H1 (cell line): Measurements from ENCODE around the gene NEDD4L. TPM values are rescaled to one million over a fixed set of nuclear protein-coding genes. Genes with fewer than 3 reads are reported as not detected.

Experiments used
- CTCF ChIA-PET: fragments of 300-600 bp; sonication (Branson Sonifier 250); formaldehyde crosslinking; loops from one replicate; lab custom pipeline; 2021; ENCODE audit not compliant: partially characterized antibody; lab: Charles Lee
- POLR2A ChIA-PET: fragments of 300-600 bp; sonication (Branson Sonifier 250); formaldehyde crosslinking; loops from one replicate; lab custom pipeline; 2021; ENCODE audit warnings: inconsistent platforms; ENCODE audit not compliant: partially characterized antibody; lab: Charles Lee
- DNase-seq, 2 experiments: peaks; one replicate each; pipeline versions ENCODE4 v3.0.0 to v3.0.0-alpha.2; 2010 to 2022; ENCODE audit warnings: low spot score in 2 of 2, low read depth in 1 of 2, mixed read lengths in 1 of 2
- FAIRE-seq: peaks from 2 replicates; lab custom pipeline; 2011; peaks lifted over from hg19 to GRCh38; lab: Jason Lieb, UNC
- H2AFZ ChIP-seq: 2 replicates; pipeline ENCODE4 v1.8.1; 2012; ENCODE audit warnings: low read length, inconsistent platforms
- H2AK5ac ChIP-seq: 2 replicates; pipeline ENCODE4 v1.6.1; 2013; ENCODE audit warnings: low read depth, low read length
- H2BK120ac ChIP-seq: replicated peaks from 2 replicates; pipeline ENCODE3; 2013; ENCODE audit warnings: low read depth, low read length, inconsistent platforms
- H2BK12ac ChIP-seq: 2 replicates; pipeline ENCODE4 v1.6.1; 2013; ENCODE audit warnings: low read depth, low read length
- H2BK15ac ChIP-seq: 2 replicates; pipeline ENCODE4 v1.6.1; 2013; ENCODE audit warnings: low read length
- H2BK20ac ChIP-seq: 2 replicates; pipeline ENCODE4 v1.6.1; 2013; ENCODE audit warnings: low read length
- H2BK5ac ChIP-seq: 2 replicates; pipeline ENCODE4 v1.6.1; 2013; ENCODE audit warnings: low read depth, low read length
- H3K14ac ChIP-seq: 2 replicates; pipeline ENCODE4 v1.6.1; 2013; ENCODE audit warnings: inconsistent platforms; ENCODE audit not compliant: insufficient read length
- H3K18ac ChIP-seq: 2 replicates; pipeline ENCODE4 v1.6.1; 2013; ENCODE audit warnings: low read length; ENCODE audit errors: extremely low read depth
- H3K23ac ChIP-seq: 2 replicates; pipeline ENCODE4 v1.6.1; 2013; ENCODE audit warnings: inconsistent platforms; ENCODE audit not compliant: insufficient read length
- H3K23me2 ChIP-seq: 2 replicates; pipeline ENCODE4 v1.6.1; 2013; ENCODE audit warnings: low read depth, low read length
- H3K27ac ChIP-seq: 2 replicates; pipeline ENCODE4 v1.6.1; 2011; ENCODE audit warnings: low read depth, low read length, inconsistent platforms
- H3K27me3 ChIP-seq, 4 experiments: replicated peaks in 1 of 4; 1 replicate in 1 of 4; 2 replicates in 3 of 4; pipeline versions ENCODE4 v1.6.1 to v1.8.1; 2011 to 2013; ENCODE audit warnings: low read length in 3 of 4, mild to moderate bottlenecking in 3 of 4, inconsistent platforms in 2 of 4, mixed read lengths in 2 of 4, moderate library complexity in 1 of 4; ENCODE audit not compliant: control insufficient read depth in 3 of 4, insufficient read depth in 3 of 4; ENCODE audit errors: extremely low read depth in 1 of 4
- H3K36me3 ChIP-seq, 4 experiments: 2 replicates each; pipeline versions ENCODE4 v1.6.1 to v1.8.1; 2011 to 2013; ENCODE audit warnings: mild to moderate bottlenecking in 4 of 4, low read length in 3 of 4, moderate library complexity in 2 of 4, control low read depth in 1 of 4, inconsistent platforms in 1 of 4; ENCODE audit not compliant: insufficient read depth in 4 of 4, control insufficient read depth in 2 of 4
- H3K4ac ChIP-seq: replicated peaks from 2 replicates; pipeline ENCODE3; 2013; ENCODE audit warnings: low read length, low read depth, mixed read lengths, inconsistent platforms; ENCODE audit not compliant: insufficient read length
- H3K4me1 ChIP-seq, 4 experiments: replicated peaks in 1 of 4; 1 replicate in 1 of 4; 2 replicates in 3 of 4; pipeline versions ENCODE4 v1.6.1 to v1.8.1; 2011 to 2013; ENCODE audit warnings: low read length in 3 of 4, inconsistent platforms in 2 of 4, mixed read lengths in 1 of 4; ENCODE audit not compliant: insufficient read depth in 4 of 4, control insufficient read depth in 3 of 4
- H3K4me2 ChIP-seq, 2 experiments: 2 replicates each; pipeline versions ENCODE4 v1.6.1 to v1.8.1; 2011 to 2013; ENCODE audit warnings: low read depth in 2 of 2, low read length in 2 of 2, control low read depth in 1 of 2, inconsistent platforms in 1 of 2, mild to moderate bottlenecking in 1 of 2; ENCODE audit not compliant: insufficient read depth in 1 of 2
- H3K4me3 ChIP-seq, 4 experiments: fragments of 200-600, 300-600 bp in 1 of 4; sonication (generic), shearing (Covaris generic), sonication (Bioruptor Twin) in 1 of 4; 2 replicates each; pipeline versions ENCODE4 v1.5.1 to v1.8.1; 2011 to 2016; ENCODE audit warnings: low read length in 4 of 4, low read depth in 3 of 4, control low read depth in 2 of 4, inconsistent platforms in 2 of 4, mild to moderate bottlenecking in 2 of 4, mixed read lengths in 1 of 4, moderate library complexity in 1 of 4; ENCODE audit not compliant: insufficient read depth in 2 of 4; ENCODE audit errors: extremely low read depth in 1 of 4
- H3K56ac ChIP-seq: replicated peaks from 2 replicates; pipeline ENCODE3; 2013; ENCODE audit warnings: low read depth, mild to moderate bottlenecking, mixed read lengths, low read length, inconsistent platforms; ENCODE audit not compliant: insufficient read length
- H3K79me1 ChIP-seq: 2 replicates; pipeline ENCODE4 v1.6.1; 2013; ENCODE audit warnings: low read depth, low read length, control low read depth
- H3K79me2 ChIP-seq, 2 experiments: 2 replicates each; pipeline versions ENCODE4 v1.6.1 to v1.8.1; 2012 to 2013; ENCODE audit warnings: low read length in 2 of 2, mild to moderate bottlenecking in 2 of 2, inconsistent platforms in 1 of 2; ENCODE audit not compliant: insufficient read depth in 2 of 2, control insufficient read depth in 1 of 2
- H3K9ac ChIP-seq, 4 experiments: replicated peaks in 1 of 4; 1 replicate in 1 of 4; 2 replicates in 3 of 4; pipeline versions ENCODE4 v1.6.1 to v1.8.1; 2011 to 2013; ENCODE audit warnings: low read depth in 3 of 4, low read length in 3 of 4, control low read depth in 2 of 4, mild to moderate bottlenecking in 2 of 4, moderate library complexity in 2 of 4, inconsistent platforms in 1 of 4; ENCODE audit errors: extremely low read depth in 1 of 4
- H3K9me3 ChIP-seq, 2 experiments: 2 replicates each; pipeline versions ENCODE4 v1.6.1 to v1.8.1; 2012 to 2013; ENCODE audit warnings: mild to moderate bottlenecking in 2 of 2, moderate library complexity in 2 of 2, control low read depth in 1 of 2, inconsistent platforms in 1 of 2, low read depth in 1 of 2, low read length in 1 of 2, mixed read lengths in 1 of 2; ENCODE audit not compliant: insufficient read depth in 2 of 2
- H4K20me1 ChIP-seq, 2 experiments: replicated peaks in 1 of 2; 2 replicates each; pipeline versions ENCODE3 to v1.8.1; 2011 to 2013; ENCODE audit warnings: inconsistent platforms in 2 of 2, low read length in 2 of 2, mild to moderate bottlenecking in 1 of 2; ENCODE audit not compliant: insufficient read depth in 2 of 2, control insufficient read depth in 1 of 2
- H4K5ac ChIP-seq: 2 replicates; pipeline ENCODE4 v1.6.1; 2013; ENCODE audit warnings: low read length, low read depth, mixed read lengths, inconsistent platforms; ENCODE audit not compliant: insufficient read length
- H4K8ac ChIP-seq: 2 replicates; pipeline ENCODE4 v1.8.0; 2013; ENCODE audit warnings: mild to moderate bottlenecking, moderate library complexity, low read length, inconsistent platforms; ENCODE audit not compliant: insufficient read depth; ENCODE audit errors: extremely low read depth
- H4K91ac ChIP-seq: replicated peaks from 2 replicates; pipeline ENCODE3; 2013; ENCODE audit warnings: low read length, mixed read lengths, inconsistent platforms; ENCODE audit not compliant: insufficient read length
- BCL11A ChIP-seq, 2 experiments: IDR thresholded peaks; one replicate each; pipeline ENCODE4 v1.6.1; 2011; ENCODE audit warnings: low read depth in 2 of 2, low read length in 2 of 2, mild to moderate bottlenecking in 2 of 2
- BRCA1 ChIP-seq: IDR thresholded peaks from 2 replicates; pipeline ENCODE4 v1.6.1; 2012; ENCODE audit warnings: low read depth, low read length, improper control_type of control experiment
- CEBPB ChIP-seq: IDR thresholded peaks from 2 replicates; pipeline ENCODE4 v1.6.1; 2012; ENCODE audit warnings: low read depth, low read length
- CHD2 ChIP-seq: IDR thresholded peaks from 2 replicates; pipeline ENCODE4 v1.6.1; 2012; ENCODE audit warnings: low read length, improper control_type of control experiment
- HDAC2 ChIP-seq, 2 experiments: fragments of 300-600 bp in 1 of 2; sonication (generic) in 1 of 2; IDR thresholded peaks; 2 replicates each; pipeline ENCODE4 v1.6.1; 2011 to 2012; ENCODE audit warnings: low read depth in 2 of 2, low read length in 2 of 2, mild to moderate bottlenecking in 2 of 2, moderate library complexity in 2 of 2, borderline replicate concordance in 1 of 2, inconsistent platforms in 1 of 2
- JUND ChIP-seq: IDR thresholded peaks from 2 replicates; pipeline ENCODE4 v1.6.1; 2011; ENCODE audit warnings: mild to moderate bottlenecking, improper control_type of control experiment, low read length
- KDM5A ChIP-seq: fragments of 200-600 bp; IDR thresholded peaks from 2 replicates; pipeline ENCODE4 v1.7.1; 2012; ENCODE audit warnings: mild to moderate bottlenecking, low read length, inconsistent platforms, mixed read lengths
- SIRT6 ChIP-seq: IDR thresholded peaks from one replicate; pipeline ENCODE4 v1.7.1; 2012; ENCODE audit warnings: low read length, inconsistent platforms
- SP1 ChIP-seq: IDR thresholded peaks from 2 replicates; pipeline ENCODE4 v1.6.1; 2011; ENCODE audit warnings: low read depth, low read length
- SUZ12 ChIP-seq: fragments of 200-600 bp; sonication (generic); IDR thresholded peaks from 2 replicates; pipeline ENCODE4 v1.6.1; 2012; ENCODE audit warnings: mild to moderate bottlenecking, inconsistent platforms, low read length, moderate library complexity, mixed read lengths
- TAF1 ChIP-seq: IDR thresholded peaks from 2 replicates; pipeline ENCODE4 v1.6.1; 2011; ENCODE audit warnings: mild to moderate bottlenecking, low read depth, low read length
- YY1 ChIP-seq: IDR thresholded peaks from 2 replicates; pipeline ENCODE4 v1.6.1; 2011; ENCODE audit warnings: low read depth, mild to moderate bottlenecking, low read length
- WGBS, 2 experiments: shearing (Covaris generic) in 1 of 2; methylation state at CpG; one replicate each; pipeline versions ENCODE4 v1.1.6 to v1.1.7; 2013 to 2015; ENCODE audit warnings: low lambda C conversion rate in 2 of 2, mixed read lengths in 2 of 2, inconsistent platforms in 1 of 2, low coverage in 1 of 2, missing lambda C conversion rate in 1 of 2; ENCODE audit not compliant: insufficient replicate concordance in 2 of 2, insufficient coverage in 1 of 2, insufficient read length in 1 of 2; ENCODE audit errors: extremely low coverage in 1 of 2, missing lambda C conversion rate in 1 of 2; 5-methylcytosine and 5-hydroxymethylcytosine counted together
- polyA plus RNA-seq, 7 experiments: library from polyadenylated mRNA; depleted of rRNA in 3 of 7; stranded (reverse) in 5 of 7; unstranded in 2 of 7; fragments of >200 nt in 5 of 7; fragments of 200-250 nt in 2 of 7; gene quantifications; 1 replicate in 5 of 7; 2 replicates in 1 of 7; 4 replicates in 1 of 7; pipeline versions ENCODE4 v1.2.1 to v1.2.3, GENCODE V29; 2011 to 2013; ENCODE audit warnings: missing spikeins in 2 of 7, mixed read lengths in 2 of 7
- total RNA-seq: library from RNA; stranded (reverse); fragmentation: NEBNext Ultra II Directional; extraction: Animal tissue kit (Norgen Biotek cat#: 25700); gene quantifications from 2 replicates; pipeline ENCODE4 v1.2.1, GENCODE V29; 2021
- TF ChIP-seq, protein P1 (sequence below), 3 experiments: IDR thresholded peaks; 1 replicate in 2 of 3; 2 replicates in 1 of 3; pipeline versions ENCODE4 v1.5.1 to v1.6.1; 2011; ENCODE audit warnings: low read length in 3 of 3, mild to moderate bottlenecking in 3 of 3, inconsistent platforms in 2 of 3, low read depth in 1 of 3, moderate library complexity in 1 of 3; ENCODE audit not compliant: insufficient read depth in 1 of 3; ENCODE audit errors: control extremely low read depth in 1 of 3

NEDD4L gene
- total and polyA plus RNA-seq, 2 of the 8 experiments (the other 6 are each of a cell fraction or from before 2014, with no cell fraction given), result 37.3 to 69.8 TPM

DNA sequence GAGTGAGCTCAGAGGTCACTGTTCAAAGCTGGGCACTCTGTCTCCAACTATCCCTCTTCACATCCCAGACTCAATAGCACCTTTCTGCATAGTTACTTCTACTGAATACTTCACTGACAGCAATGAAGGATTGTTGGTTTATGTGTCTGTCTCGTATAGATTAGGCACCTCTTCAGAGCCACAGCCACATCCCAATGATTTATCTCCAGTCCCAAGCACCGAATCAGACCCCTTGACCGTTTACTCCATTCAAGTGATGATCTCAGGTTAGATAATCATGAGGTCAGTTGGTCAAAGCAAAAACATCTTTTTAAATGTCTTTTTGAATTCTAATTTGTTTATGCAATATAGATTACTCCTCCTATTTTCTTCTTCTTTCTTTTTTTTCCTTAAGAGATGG is 14.7 kb downstream of the NEDD4L start:
- Histone ChIP-seq H3K36me3 (peaks cover 0 to 4% (median 0%) of the 10 kb centered on the region in 4 experiments; a peak in 1 of 8 replicates), H2BK15ac (no peak overlapping the region), H3K9ac (no peak overlapping the region), H3K4me2 (no peak overlapping the region), H3K4me3 (no peak overlapping the region), H3K79me2 (peaks cover 6 to 80% of the 10 kb centered on the region in 2 experiments; a peak in 3 of 4 replicates), H3K14ac (no peak overlapping the region), H3K23me2 (no peaks in the 10 kb centered on the region), H3K79me1 (peaks cover 12% of the 10 kb centered on the region), H4K91ac (no peak overlapping the region), H3K27me3 (no peaks in the 10 kb centered on the region), H3K23ac (no peak overlapping the region), H2AFZ (no peak overlapping the region), H2BK20ac (no peak overlapping the region), H2BK120ac (no peak overlapping the region), H3K18ac (no peak overlapping the region), H3K56ac (no peak overlapping the region), H4K20me1 (peaks cover 0 to 7% of the 10 kb centered on the region in 2 experiments), H3K9me3 (no peaks in the 10 kb centered on the region), H4K5ac (no peak overlapping the region), H3K4ac (no peak overlapping the region), H3K27ac (no peak overlapping the region), H4K8ac (no peak overlapping the region), H2BK12ac (no peak overlapping the region), H3K4me1 (peaks cover 0 to 10% (median 7%) of the 10 kb centered on the region in 4 experiments; a peak in 4 of 7 replicates), H2BK5ac (no peak overlapping the region), H2AK5ac (no peak overlapping the region)
- FAIRE-seq (no peak), DNase-seq (no peak)
- POLR2A ChIA-PET, result no interaction called here
- CTCF ChIA-PET, result no interaction called here
- 33% methylated on average over 3 of the region's 3 CpGs; no CpG with 5 or more reads in 1 of the 2 experiments for WGBS, 2 experiments
- TF ChIP-seq SUZ12 (no peak), KDM5A (no peak), SP1 (no peak), SIRT6 (no peak), HDAC2 (IDR thresholded peaks at IDR 0.05; ENCODE audit: borderline replicate concordance in 1 of 2, low read depth in 2 of 2, low read length in 2 of 2) (no peak), TAF1 (no peak), CHD2 (no peak), BCL11A (IDR thresholded peaks at IDR 0.05; ENCODE audit: low read depth in 2 of 2, low read length in 2 of 2) (no peak), YY1 (no peak), JUND (no peak), BRCA1 (no peak), CEBPB (no peak)
- TF ChIP-seq, protein P1, sequence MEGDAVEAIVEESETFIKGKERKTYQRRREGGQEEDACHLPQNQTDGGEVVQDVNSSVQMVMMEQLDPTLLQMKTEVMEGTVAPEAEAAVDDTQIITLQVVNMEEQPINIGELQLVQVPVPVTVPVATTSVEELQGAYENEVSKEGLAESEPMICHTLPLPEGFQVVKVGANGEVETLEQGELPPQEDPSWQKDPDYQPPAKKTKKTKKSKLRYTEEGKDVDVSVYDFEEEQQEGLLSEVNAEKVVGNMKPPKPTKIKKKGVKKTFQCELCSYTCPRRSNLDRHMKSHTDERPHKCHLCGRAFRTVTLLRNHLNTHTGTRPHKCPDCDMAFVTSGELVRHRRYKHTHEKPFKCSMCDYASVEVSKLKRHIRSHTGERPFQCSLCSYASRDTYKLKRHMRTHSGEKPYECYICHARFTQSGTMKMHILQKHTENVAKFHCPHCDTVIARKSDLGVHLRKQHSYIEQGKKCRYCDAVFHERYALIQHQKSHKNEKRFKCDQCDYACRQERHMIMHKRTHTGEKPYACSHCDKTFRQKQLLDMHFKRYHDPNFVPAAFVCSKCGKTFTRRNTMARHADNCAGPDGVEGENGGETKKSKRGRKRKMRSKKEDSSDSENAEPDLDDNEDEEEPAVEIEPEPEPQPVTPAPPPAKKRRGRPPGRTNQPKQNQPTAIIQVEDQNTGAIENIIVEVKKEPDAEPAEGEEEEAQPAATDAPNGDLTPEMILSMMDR (IDR thresholded peaks at IDR 0.05; ENCODE audit: control extremely low read depth in 1 of 3, insufficient read depth in 1 of 3, low read depth in 1 of 3, low read length in 3 of 3), result no peak
